ENCODE measurements around the gene SLMAP. TPM values are rescaled to one million over a fixed set of nuclear protein-coding genes. Genes with fewer than 3 reads are reported as not detected.

Gene SLMAP
- total RNA-seq, 1 experiment from 2014 or later = 25.7 TPM

GRCh38 chr3:57951066-57951882 is 195.2 kb downstream of the SLMAP start:
- Histone ChIP-seq H3K9me3 (no peaks in the 10 kb centered on the region), H3K4me3 (no peak overlapping the region), H3K36me3 (no peaks in the 10 kb centered on the region), H3K27me3 (no peaks in the 10 kb centered on the region)
- DNase-seq = peak; percentile 79

- peak; percentile 43 for DNase-seq
- Histone ChIP-seq H3K9me3 (no peaks in the 10 kb centered on the region), H3K27me3 (no peaks in the 10 kb centered on the region), H3K4me3 (no peak overlapping the region), H3K36me3 (no peaks in the 10 kb centered on the region)
Observed at GRCh38 chr3:57952208-57952631, 196.1 kb downstream of the SLMAP start.

- no peak for DNase-seq
- Histone ChIP-seq H3K9me3 (no peaks in the 10 kb centered on the region), H3K27me3 (no peaks in the 10 kb centered on the region), H3K36me3 (no peaks in the 10 kb centered on the region), H3K4me3 (no peak overlapping the region)
Observed at GRCh38 chr3:57952651-57953050, 196.5 kb downstream of the SLMAP start.

- DNase-seq = no peak
- H3K27me3 ChIP-seq = no peaks in the 10 kb centered on the region
- H3K9me3 ChIP-seq = no peaks in the 10 kb centered on the region
- H3K36me3 ChIP-seq = no peaks in the 10 kb centered on the region
- H3K4me3 ChIP-seq = no peak overlapping the region
Observed at GRCh38 chr3:57953576-57953975, 197.5 kb downstream of the SLMAP start.

- DNase-seq = no peak
Observed at GRCh38 chr3:57956119-57956832, 200.2 kb downstream of the SLMAP start.

GRCh38 chr3:57956833-57957174 is 200.7 kb downstream of the SLMAP start:
- Histone ChIP-seq H3K9me3 (no peaks in the 10 kb centered on the region), H3K27me3 (no peaks in the 10 kb centered on the region), H3K4me3 (no peak overlapping the region), H3K36me3 (no peaks in the 10 kb centered on the region)
- no peak for DNase-seq

More at GRCh38 chr3:57956119-57956832, 200.2 kb downstream of the SLMAP start:
- H3K36me3 ChIP-seq = no peaks in the 10 kb centered on the region
- no peak overlapping the region for H3K4me3 ChIP-seq
- no peaks in the 10 kb centered on the region for H3K27me3 ChIP-seq
- no peaks in the 10 kb centered on the region for H3K9me3 ChIP-seq

- Histone ChIP-seq H3K27me3 (no peaks in the 10 kb centered on the region), H3K9me3 (no peaks in the 10 kb centered on the region), H3K4me3 (no peak overlapping the region), H3K36me3 (no peaks in the 10 kb centered on the region)
- no peak for DNase-seq
Observed at GRCh38 chr3:57957824-57958223, 201.7 kb downstream of the SLMAP start.

- no peak overlapping the region for H3K4me3 ChIP-seq
Observed at GRCh38 chr3:57958642-57959422, 202.7 kb downstream of the SLMAP start.

GRCh38 chr3:57959423-57960173 is 203.5 kb downstream of the SLMAP start:
- no peaks in the 10 kb centered on the region for H3K27me3 ChIP-seq
- no peaks in the 10 kb centered on the region for H3K36me3 ChIP-seq
- DNase-seq = no peak
- no peak overlapping the region for H3K4me3 ChIP-seq
- H3K9me3 ChIP-seq = no peaks in the 10 kb centered on the region

More at GRCh38 chr3:57958642-57959422, 202.7 kb downstream of the SLMAP start:
- Histone ChIP-seq H3K9me3 (no peaks in the 10 kb centered on the region), H3K36me3 (no peaks in the 10 kb centered on the region), H3K27me3 (no peaks in the 10 kb centered on the region)
- DNase-seq = no peak

GRCh38 chr3:57960174-57960505 is 204.0 kb downstream of the SLMAP start:
- Histone ChIP-seq H3K36me3 (no peaks in the 10 kb centered on the region), H3K4me3 (no peak overlapping the region), H3K9me3 (no peaks in the 10 kb centered on the region), H3K27me3 (no peaks in the 10 kb centered on the region)
- no peak for DNase-seq

GRCh38 chr3:57961177-57961827 is 205.2 kb downstream of the SLMAP start:
- Histone ChIP-seq H3K27me3 (no peaks in the 10 kb centered on the region), H3K9me3 (no peaks in the 10 kb centered on the region), H3K36me3 (no peaks in the 10 kb centered on the region), H3K4me3 (no peak overlapping the region)
- DNase-seq = no peak

GRCh38 chr3:57961828-57962447 is 205.8 kb downstream of the SLMAP start:
- DNase-seq = no peak
- H3K9me3 ChIP-seq = no peaks in the 10 kb centered on the region

GRCh38 chr3:57962448-57962834 is 206.3 kb downstream of the SLMAP start:
- no peak for DNase-seq
- H3K36me3 ChIP-seq = no peaks in the 10 kb centered on the region
- no peaks in the 10 kb centered on the region for H3K9me3 ChIP-seq
- H3K27me3 ChIP-seq = no peaks in the 10 kb centered on the region
- H3K4me3 ChIP-seq = no peak overlapping the region

More at GRCh38 chr3:57961828-57962447, 205.8 kb downstream of the SLMAP start:
- Histone ChIP-seq H3K27me3 (no peaks in the 10 kb centered on the region), H3K36me3 (no peaks in the 10 kb centered on the region), H3K4me3 (no peak overlapping the region)

- H3K9me3 ChIP-seq = no peaks in the 10 kb centered on the region
- no peak overlapping the region for H3K4me3 ChIP-seq
- H3K36me3 ChIP-seq = no peaks in the 10 kb centered on the region
- no peaks in the 10 kb centered on the region for H3K27me3 ChIP-seq
- no peak for DNase-seq
Observed at GRCh38 chr3:57963811-57964346, 207.8 kb downstream of the SLMAP start.

- H3K27me3 ChIP-seq = no peaks in the 10 kb centered on the region
- no peaks in the 10 kb centered on the region for H3K9me3 ChIP-seq
- H3K36me3 ChIP-seq = no peaks in the 10 kb centered on the region
- no peak overlapping the region for H3K4me3 ChIP-seq
- DNase-seq = peak; percentile 37
Observed at GRCh38 chr3:57966829-57967228, 210.7 kb downstream of the SLMAP start.

GRCh38 chr3:57967590-57967989 is 211.5 kb downstream of the SLMAP start:
- H3K27me3 ChIP-seq = no peaks in the 10 kb centered on the region
- no peak overlapping the region for H3K4me3 ChIP-seq
- DNase-seq = no peak
- H3K9me3 ChIP-seq = no peaks in the 10 kb centered on the region
- H3K36me3 ChIP-seq = no peaks in the 10 kb centered on the region
